K562 (cell line): ENCODE results near the gene BLCAP. TPM values are rescaled to one million over a fixed set of nuclear protein-coding genes. Genes with fewer than 3 reads are reported as not detected.

Experiments
- BACH1 ChIP-seq: fragments of 200-800 bp; sonication (Bioruptor generic); IDR thresholded peaks from 2 replicates; pipeline ENCODE4 v1.6.1; 2016; ENCODE audit warnings: missing genetic modification characterization, missing compliant biosample characterization
- CEBPB ChIP-seq: fragments of 450-650 bp; IDR thresholded peaks from 2 replicates; pipeline ENCODE4 v1.6.1; 2016; ENCODE audit warnings: missing genetic modification characterization, missing compliant biosample characterization
- CREB5 ChIP-seq: fragments of 250-450 bp; sonication (Bioruptor Pico); IDR thresholded peaks from 2 replicates; pipeline ENCODE4 v1.5.0; 2020; ENCODE audit warnings: mild to moderate bottlenecking
- CREM ChIP-seq: IDR thresholded peaks from 2 replicates; pipeline ENCODE4 v1.6.1; 2014; ENCODE audit warnings: antibody characterized with exemption, low read depth
- ELK3 ChIP-seq: fragments of 450-650 bp; formaldehyde crosslinking; IDR thresholded peaks from 2 replicates; pipeline ENCODE4 v1.4.0; 2020; ENCODE audit warnings: mild to moderate bottlenecking
- NR3C1 ChIP-seq: sonication (generic); formaldehyde crosslinking; IDR thresholded peaks from 2 replicates; pipeline ENCODE4 v1.8.1; 2022; ENCODE audit warnings: missing genetic modification reagents
- NR4A1 ChIP-seq, 2 experiments: fragments of 250-450 bp in 1 of 2; fragments of 450-650 bp in 1 of 2; sonication (Bioruptor Pico) in 1 of 2; IDR thresholded peaks; 2 replicates each; pipeline versions ENCODE4 v1.4.0 to v1.6.1; 2016 to 2020; ENCODE audit warnings: mild to moderate bottlenecking in 2 of 2, missing compliant biosample characterization in 1 of 2, missing genetic modification characterization in 1 of 2, moderate library complexity in 1 of 2
- REST ChIP-seq, 2 experiments: fragments of 450-650 bp; formaldehyde crosslinking in 1 of 2; IDR thresholded peaks; 2 replicates each; pipeline versions ENCODE4 v1.4.0 to v1.6.1; 2014 to 2020; ENCODE audit warnings: mild to moderate bottlenecking in 2 of 2, borderline replicate concordance in 1 of 2, low read depth in 1 of 2
- TBP ChIP-seq: optimal IDR thresholded peaks from 2 replicates; pipeline ENCODE3; 2011; ENCODE audit warnings: low read depth, low read length, improper control_type of control experiment
- ZFP91 ChIP-seq: sonication (generic); formaldehyde crosslinking; IDR thresholded peaks from 2 replicates; pipeline ENCODE4 v1.8.0; 2022; ENCODE audit warnings: mild to moderate bottlenecking, missing genetic modification reagents
- ZFPM2 ChIP-seq: fragments of 250-450 bp; sonication (Bioruptor Pico); IDR thresholded peaks from 2 replicates; pipeline ENCODE4 v1.5.1; 2022; ENCODE audit warnings: mild to moderate bottlenecking
- ZNF174 ChIP-seq: fragments of 250-450 bp; sonication (Bioruptor Pico); IDR thresholded peaks from 2 replicates; pipeline ENCODE4 v1.4.0; 2020; ENCODE audit warnings: mild to moderate bottlenecking
- ZNF253 ChIP-seq: fragments of 250-450 bp; sonication (Bioruptor Pico); conservative IDR thresholded peaks from 2 replicates; pipeline ENCODE4 v1.6.1; 2021; ENCODE audit warnings: mild to moderate bottlenecking
- ZNF41 ChIP-seq: fragments of 250-450 bp; sonication (Bioruptor Pico); conservative IDR thresholded peaks from 2 replicates; pipeline ENCODE4 v1.4.0; 2020; ENCODE audit warnings: mild to moderate bottlenecking
- ZNF584 ChIP-seq: fragments of 200-800 bp; sonication (Bioruptor generic); IDR thresholded peaks from 2 replicates; pipeline ENCODE4 v1.6.1; 2016; ENCODE audit warnings: low read depth, mild to moderate bottlenecking, missing genetic modification characterization, missing compliant biosample characterization
- polyA plus RNA-seq, 8 experiments: library from polyadenylated mRNA; depleted of rRNA in 4 of 8; stranded (reverse) in 5 of 8; unstranded in 3 of 8; fragments of >200 nt; fragmentation: Nextera tagmentation in 2 of 8; fragmentation: Illumina TruSeq in 1 of 8; extraction: Ambion mirVana in 2 of 8; extraction: Trizol in 1 of 8; gene quantifications; 2 replicates each; pipeline versions ENCODE4 v1.2.1 to v1.2.3, GENCODE V29; 2011 to 2014; ENCODE audit warnings: inconsistent platforms in 1 of 8, missing spikeins in 1 of 8
- total RNA-seq, 7 experiments: library from RNA; depleted of rRNA in 6 of 7; stranded (reverse); fragments of >200 nt in 6 of 7; fragmentation: Illumina TruSeq in 2 of 7; extraction: Trizol in 2 of 7; gene quantifications; 2 replicates each; pipeline versions ENCODE4 v1.2.1 to v1.2.3, GENCODE V29; 2011 to 2021; ENCODE audit warnings: low replicate concordance in 1 of 7

BLCAP gene
- total and polyA plus RNA-seq, 9 of the 15 experiments (the other 6 are each of a cell fraction or from before 2014, with no cell fraction given), result 16.9 to 41.5 (median 27.6) TPM

DNA sequence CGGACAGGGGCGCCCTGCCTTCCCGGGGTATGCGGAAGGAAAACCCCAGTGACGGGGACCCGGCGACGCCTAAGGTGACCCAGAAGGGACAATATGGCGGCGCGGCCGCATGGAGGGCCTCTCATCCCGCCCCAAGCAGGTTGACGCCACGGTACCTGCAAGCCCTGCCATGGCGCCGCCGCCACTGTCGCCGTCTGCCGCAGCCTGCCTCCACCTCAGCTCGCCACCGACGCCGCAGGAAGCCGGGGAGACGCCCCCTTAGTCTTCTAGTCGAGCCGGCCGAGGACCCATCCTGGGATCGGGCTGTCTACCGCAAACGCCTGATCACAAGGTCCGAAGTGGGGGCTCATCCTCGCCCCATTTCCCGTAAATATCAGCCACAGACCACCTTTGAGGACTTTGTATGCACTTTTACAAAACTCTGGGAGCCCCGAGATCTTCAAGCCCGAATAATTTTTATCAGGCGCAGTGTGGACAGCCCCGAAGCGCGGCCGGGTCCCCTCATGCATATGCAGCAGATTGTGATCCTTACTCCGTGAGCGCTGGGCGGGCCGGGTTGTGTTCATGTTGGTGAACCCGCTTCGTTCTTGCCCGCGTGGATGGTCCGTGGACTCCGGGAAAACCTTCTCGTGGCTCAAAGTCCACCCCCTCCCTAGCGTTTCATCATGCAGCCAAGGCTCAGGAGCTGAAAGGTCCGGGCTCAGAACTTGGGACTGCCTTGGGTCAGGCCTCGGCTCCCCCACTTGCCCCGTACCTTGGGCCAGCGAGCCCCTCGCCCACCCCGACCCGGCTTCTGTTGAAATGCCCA is at the start of gene BLCAP (continued):
- TF ChIP-seq NR4A1 (CRISPR knock-in tag; IDR thresholded peaks at IDR 0.05), result no peak
- TF ChIP-seq NR4A1 (tag; IDR thresholded peaks at IDR 0.05), result no peak
- TF ChIP-seq ZFP91 (CRISPR knock-in tag), result no peak
- TF ChIP-seq ZNF41 (CRISPR knock-in tag), result no peak
- TF ChIP-seq ZNF253 (CRISPR knock-in tag), result no peak
- TF ChIP-seq CEBPB (tag), result no peak
- no peak for TF ChIP-seq REST (IDR thresholded peaks at IDR 0.05; ENCODE audit: borderline replicate concordance)
- TF ChIP-seq REST (CRISPR knock-in tag; IDR thresholded peaks at IDR 0.05; ENCODE audit: low read depth), result no peak
- TF ChIP-seq CREM, result peak; percentile 57
- TF ChIP-seq BACH1 (tag), result no peak
- TF ChIP-seq ZNF174 (CRISPR knock-in tag), result no peak
- peak; percentile 65 for TF ChIP-seq TBP
- TF ChIP-seq ZFPM2 (CRISPR knock-in tag), result no peak
- TF ChIP-seq ZNF584 (CRISPR knock-in tag), result no peak
- TF ChIP-seq CREB5, result no peak
- no peak for TF ChIP-seq ELK3 (CRISPR knock-in tag)
- TF ChIP-seq NR3C1 (CRISPR knock-in tag), result no peak
